Activated CD4-positive, CD25-positive, alpha-beta regulatory T cell treated with anti-CD3 and anti-CD28 coated beads, Interleukin-2, amount 50 U/mL, for 72 hours (primary cell): ENCODE results near the gene PLCB3.
A peak's percentile ranks its signal among the peaks of the same experiment; 100 is the strongest.

ENCODE experiments used
- DNase-seq: peaks from one replicate; pipeline ENCODE4 v3.0.0; 2021

The PLCB3 gene

DNA sequence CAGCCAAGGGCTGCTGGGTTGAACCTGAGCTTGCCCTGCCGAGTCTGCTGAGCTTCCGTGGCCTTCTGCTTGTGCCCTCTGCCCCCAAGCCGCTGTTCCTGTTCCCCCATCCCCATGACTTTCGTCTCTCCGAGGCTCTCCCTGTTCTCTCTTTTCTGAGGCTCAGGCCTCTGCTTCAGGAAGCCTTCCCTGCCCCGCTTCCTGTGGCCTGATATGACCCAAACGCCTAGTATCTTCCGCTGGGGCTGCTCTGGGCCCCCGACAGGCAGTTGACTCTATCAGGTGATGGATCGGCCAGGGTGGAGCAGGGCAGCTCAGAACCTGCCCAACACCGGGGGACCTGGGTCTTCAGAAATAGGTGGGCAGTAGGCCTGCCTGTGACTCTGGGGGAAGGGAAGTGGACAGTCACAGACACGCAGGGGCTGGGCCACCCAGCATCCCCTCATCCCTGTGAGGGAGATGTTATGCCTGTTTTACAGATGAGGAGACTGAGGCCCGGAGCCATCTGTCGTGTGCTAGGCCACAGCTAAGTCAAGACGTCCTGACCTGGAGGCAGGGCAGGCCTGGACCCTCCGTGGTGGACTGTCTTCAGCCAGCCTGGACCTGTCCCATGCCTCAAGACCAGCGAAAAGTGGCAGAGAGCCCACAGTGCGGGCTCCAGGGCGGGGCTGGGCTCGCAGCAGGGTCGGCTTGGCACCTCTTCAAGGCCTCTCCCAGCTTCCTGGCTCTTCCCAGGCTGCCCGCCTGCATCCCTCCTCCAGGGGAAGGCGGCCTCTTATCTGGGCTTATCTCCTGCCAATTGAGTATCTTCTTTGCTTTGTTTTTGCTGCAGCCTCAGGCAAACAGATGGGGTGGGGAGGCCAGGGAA lies 16.9 kb downstream of the PLCB3 start:
- no peak for DNase-seq

DNA sequence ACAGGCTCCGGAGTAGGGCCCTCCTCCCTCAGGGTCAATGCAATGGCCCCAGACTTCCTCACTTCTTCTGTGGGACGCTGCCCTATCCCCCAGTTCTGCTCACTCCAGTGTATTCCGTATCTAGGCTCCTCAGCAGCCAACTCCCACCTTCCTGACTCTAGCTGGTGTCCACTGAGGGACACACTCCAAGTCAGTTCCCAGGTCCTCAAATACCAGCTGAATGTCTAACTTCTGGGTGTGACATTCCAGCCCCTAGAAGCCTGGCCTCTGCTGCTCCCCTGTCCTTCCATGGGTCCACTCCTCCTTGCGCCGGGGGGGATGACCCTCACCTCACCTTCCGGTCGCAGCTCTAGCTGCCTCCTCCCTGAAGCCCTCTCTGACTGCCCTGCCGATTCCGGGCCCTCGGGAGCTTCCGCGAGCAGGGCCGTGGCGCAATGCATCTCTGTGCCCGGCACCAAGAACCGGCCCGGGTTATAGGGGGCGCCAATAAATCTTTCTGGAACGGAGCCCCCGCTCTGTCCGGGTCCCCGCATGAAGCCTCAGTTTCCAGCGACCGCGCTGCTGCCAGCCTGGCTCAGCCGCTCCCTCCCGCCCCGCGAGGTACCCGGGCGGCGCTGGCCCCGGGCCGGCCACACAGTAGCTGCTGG lies 17.7 kb downstream of the PLCB3 start:
- DNase-seq = peak; percentile 66

DNA sequence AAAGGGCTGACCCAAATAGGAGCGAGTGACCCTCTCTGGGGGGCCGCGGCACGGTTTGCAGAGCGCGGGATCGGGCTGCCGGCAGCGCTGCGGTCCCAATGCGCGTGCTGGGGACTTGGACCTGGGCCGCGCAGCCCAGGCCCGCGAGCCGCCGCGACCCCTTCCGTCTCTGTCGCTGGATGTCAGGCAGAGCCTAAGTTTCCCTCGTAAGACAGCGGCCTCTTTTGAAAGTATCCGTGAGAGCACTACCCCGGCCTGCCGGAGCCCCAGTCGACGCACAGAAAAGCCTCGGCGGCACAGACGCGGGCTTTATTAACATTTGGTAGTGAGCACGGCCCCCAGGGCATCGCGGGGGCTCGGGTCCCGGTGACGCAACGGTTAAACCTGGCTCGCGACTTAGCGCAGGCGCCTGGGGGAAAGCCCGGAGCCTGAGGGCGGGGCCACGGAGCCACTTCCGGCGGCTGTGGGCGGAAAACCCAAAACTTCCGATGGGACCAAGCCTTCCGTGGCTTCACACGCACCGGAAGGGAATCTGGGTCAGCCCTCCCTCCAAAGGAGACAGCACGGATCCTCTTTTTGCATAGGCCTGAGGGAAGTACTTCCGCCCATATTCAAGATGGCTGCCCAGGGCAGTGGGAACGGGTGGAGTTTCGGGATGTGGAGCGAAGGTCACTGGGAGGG lies 18.4 kb downstream of the PLCB3 start:
- DNase-seq = peak; percentile 95

DNA sequence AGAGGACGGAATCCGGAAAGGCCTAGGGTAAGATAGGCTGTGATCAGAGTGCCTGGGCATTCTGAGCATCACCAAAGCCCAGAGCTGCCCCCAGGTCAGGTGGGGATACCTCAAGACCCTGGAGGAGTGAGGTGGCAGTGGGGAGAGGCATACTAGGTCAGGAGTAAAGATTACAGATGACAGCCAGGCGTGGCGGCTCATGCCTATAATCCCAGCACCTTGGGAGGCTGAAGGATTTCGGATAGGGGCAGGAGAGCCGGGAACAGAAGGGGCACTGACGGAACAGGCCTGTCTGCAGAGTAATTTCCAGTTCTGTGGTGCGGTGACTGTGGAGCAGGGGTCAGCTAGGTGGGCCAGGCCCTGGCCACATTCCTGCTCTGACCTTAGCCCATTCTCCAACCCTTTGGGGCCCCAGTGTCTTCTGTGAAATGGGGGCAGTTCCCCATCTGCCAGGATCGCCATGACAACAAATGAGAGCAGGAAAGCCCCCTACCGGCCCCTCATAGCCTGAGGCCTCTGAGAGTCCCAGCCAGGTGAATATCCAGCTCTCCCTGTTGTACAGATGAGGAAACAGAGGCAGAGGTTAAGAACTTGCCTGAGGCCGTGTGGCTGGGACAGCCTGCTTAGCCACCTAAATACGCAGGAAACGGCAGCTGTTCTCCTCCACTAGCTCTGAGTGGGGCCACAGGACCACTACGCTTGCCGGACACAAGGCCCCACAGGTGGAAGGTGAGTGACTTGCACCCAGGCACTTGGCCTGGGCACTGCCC lies 23.9 kb downstream of the PLCB3 start:
- no peak for DNase-seq

DNA sequence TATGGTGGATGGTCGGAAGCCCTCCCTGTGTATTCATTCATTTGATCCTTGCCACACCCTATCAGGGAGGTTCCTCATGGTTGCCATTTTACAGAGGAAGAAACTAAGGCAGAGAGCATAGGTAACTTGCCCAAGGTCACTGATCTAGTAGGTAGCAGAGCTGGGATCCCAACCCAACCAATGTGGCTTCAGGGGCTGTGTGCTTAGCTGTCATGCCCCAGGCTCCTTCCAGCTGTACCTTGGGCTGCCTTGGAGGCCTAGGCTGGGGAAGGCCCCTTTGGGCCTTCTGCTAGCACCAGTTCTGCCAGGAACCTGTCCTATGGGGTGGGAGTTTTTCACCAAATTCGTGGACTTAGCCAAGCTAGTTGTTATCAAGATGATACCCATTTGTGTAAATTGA lies 24.5 kb downstream of the PLCB3 start:
- DNase-seq = no peak

DNA sequence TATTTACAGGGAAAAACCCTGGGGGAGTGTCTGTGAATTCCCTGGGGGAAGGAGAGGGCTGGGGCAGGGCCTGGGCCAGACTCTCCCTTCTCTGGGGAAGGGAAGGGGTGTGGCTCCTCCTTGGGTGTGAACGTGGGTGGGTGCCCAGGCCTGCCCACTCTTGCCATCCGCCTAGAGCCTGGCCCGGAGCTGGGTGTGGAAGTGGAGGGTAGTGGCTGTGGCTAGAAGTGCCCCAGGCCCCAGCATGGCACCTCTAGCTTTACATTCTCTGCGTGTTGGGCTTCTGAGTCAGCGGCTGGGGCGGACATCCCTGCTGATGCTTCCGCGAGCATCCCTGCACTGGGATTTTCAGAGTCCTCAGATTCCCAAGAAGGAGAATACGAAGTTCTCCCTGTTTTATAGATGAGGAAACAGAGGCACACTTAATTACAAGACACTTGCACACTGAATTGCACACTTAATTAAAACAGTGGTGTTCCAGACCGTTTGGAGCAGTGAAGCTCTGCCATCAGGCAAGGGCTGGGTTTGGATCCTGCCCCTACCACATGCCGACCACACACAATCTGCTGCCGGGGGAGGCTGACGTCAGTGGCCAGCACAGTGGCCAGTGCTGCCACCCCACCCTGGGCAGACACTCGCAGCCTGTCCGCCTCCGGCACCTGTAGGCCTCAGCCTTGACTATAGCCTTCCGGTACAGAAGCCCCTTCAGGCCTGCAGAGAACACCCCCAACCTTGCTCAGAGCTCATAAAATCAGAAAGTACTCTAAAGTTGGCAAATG lies 25.5 kb downstream of the PLCB3 start:
- no peak for DNase-seq

DNA sequence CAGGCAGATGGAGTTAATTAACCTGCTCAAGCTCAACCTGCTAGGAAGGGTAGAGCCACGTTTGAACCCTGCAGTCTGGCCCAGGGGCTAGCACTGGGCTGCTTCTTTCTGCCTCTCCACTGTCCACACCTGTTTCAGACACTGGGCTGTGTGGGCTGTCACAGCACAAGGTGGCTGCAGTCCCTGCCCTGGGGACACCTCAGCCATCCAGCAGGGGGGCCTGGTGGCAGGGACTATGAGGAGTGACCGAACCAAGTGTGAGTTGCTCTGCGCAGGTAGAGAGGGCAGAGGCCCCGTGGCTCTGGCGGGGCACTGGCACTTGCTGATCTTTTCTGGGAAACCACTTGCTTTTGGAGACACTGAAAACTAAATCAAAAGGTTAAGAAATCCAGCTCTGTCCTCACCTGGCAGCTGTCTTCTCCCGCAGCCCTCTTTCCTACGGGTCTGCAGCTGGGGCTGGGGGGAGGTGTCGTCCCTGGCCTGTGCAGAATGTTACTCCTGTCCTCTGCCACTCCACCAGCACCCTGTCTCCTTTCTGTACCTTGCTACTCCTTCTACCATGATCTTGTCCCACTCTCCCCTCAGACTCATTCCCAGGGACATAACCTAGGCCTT lies 27.4 kb downstream of the PLCB3 start:
- no peak for DNase-seq

DNA sequence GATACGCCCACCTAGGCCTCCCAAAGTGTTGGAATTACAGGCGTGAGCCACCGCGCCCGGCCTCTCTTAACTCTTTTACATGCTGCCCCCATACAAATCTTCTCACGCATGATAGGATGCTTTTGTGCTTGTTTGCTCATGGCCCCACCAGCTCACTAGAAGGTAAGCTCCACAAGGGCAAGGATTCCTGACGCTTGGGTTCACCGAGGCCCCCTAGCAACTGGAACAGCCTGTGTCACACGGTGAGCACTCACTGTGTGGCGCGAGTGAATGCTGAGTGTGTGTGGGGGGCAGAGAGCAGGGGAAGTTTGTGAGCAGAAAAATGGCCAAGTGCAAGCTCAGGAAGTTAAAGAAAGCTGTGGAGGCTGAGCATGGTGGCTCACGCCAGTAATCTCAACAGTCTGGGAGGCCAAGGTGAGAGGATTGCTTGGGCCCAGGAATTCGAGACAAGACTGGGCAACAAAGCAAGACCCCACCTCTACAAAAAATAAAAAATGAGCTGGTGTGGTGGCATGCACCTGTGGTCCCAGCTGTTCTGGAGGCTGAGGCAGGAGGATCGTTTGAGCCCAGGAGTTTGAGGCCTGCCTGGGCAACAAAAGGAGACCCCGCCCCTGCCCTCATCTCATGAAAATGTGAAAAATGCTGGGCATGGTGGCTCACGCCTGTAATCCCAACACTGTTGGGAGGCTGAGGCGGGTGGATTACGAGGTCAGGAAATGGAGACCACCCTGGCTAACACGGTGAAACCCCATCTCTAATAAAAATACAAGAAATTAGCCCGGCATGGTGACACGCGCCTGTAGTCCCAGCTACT lies 30.8 kb downstream of the PLCB3 start:
- no peak for DNase-seq

DNA sequence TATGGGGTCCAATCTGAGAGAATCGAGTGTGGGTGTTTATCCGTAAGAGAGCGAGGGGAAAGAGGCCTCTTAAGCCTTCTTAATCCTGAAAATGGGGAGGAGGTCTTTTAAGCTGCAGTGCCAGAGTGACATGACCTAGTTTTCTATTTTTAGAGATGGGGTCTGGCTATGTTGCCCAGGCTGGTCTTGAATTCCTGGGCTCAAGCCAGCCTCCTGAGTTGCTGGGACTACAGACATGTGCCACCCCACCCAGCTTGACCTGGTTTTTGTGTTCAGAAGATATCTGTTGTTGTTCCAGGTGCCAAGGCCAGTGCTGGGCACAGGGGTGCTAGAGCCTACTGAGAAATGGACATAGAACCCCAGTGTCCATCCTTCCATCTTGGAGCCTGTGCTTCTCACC lies 31.8 kb downstream of the PLCB3 start:
- no peak for DNase-seq

DNA sequence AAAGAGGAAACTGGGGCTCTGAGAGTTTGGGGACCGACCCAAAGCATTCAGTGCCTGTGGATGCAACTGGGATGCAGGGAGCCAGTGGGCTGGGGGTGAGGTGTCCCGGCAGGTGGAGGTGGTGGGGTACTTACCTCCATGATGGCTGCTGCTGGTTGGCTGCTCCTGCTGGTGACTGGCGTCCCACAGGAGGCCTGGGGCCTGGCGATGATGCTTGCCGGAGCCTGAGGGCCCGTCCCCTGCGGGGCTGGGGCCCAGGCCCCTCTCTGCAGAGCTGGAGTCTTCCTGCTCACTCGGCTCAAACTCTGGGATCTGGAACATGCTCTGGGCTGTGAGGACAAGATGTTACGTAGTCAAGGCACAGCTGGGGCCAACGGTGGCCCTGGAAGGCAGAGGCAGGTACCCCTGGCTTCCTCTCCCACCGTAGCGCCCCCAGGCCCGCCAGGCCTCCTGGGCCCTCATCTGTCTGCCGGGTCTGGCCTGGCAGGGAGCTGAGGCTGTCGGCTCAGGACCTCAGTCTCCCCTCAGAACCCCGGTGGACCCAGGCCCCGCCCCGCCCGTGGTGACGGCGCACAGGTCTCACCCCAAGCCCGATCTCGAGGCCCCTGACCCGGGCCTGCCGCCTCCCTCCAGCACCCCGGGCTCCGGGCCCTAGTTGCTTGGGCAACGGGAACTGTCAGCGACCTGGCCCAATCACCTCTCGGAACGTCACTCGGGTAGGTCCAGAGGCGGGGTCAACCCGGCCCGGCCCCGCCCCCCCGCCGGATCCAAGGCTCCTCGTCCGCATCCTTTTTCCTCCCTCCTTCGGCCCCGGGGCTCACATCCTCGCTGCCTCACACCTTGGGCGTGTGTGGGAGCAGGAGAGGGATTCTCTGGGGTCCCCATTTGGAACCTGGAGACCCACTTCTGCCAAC lies 33.0 kb downstream of the PLCB3 start, which contains the start of gene BAD:
Gene BAD (minus strand): TSS at position 618 of the 914 bp plus-strand sequence. CDS start 297 bp downstream, at position 321.
- DNase-seq = peak; percentile 85

DNA sequence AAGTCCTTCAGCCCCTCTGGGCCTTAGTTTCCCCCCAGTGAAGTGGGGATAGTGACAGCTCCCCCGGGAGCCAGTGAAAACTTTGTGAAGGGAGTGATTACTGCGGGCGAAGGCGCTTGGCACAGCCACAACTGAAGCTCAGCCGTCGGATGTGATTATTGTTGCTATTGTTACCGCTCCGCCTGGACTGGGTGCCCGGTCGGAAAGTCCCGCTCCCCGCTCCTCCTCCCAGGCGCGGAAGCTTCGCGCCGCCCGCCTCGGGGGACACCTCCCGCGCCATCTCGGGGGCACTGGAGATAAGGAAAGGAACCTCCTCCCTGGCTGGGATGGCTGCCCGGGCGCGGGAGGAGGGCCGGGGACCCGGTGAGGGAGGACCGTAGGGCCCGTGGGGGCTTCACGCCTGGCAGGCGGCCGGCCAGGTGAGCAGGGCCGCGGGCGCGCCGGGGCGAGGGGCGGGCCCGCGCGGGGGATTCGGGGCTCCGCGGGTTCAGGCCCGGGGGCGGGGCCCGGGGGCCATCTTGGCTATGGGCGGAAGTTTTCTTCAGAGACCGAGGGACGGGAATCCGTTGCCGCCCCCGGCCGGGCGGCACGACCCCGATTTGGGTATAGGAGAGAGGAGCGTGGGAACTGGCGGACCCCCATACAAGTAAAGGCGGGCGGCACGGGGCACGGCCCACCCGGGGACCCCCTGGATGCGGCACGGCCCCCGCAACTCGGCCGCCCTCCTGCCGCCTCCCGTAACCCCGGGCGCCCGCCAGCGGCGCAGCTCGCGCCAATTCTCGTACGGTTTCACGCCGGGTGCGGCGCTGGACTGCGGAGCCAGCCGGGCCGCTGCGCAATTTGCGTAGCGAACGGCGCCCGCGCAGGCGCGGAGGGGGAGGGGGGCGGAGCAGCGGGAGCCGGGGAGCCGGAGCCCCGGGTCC lies 33.9 kb downstream of the PLCB3 start, which contains the start of gene GPR137:
Gene GPR137 (plus strand): TSS at position 887 of the 923 bp plus-strand sequence. CDS start 677 bp downstream, outside the sequence.
- peak; percentile 99 for DNase-seq

DNA sequence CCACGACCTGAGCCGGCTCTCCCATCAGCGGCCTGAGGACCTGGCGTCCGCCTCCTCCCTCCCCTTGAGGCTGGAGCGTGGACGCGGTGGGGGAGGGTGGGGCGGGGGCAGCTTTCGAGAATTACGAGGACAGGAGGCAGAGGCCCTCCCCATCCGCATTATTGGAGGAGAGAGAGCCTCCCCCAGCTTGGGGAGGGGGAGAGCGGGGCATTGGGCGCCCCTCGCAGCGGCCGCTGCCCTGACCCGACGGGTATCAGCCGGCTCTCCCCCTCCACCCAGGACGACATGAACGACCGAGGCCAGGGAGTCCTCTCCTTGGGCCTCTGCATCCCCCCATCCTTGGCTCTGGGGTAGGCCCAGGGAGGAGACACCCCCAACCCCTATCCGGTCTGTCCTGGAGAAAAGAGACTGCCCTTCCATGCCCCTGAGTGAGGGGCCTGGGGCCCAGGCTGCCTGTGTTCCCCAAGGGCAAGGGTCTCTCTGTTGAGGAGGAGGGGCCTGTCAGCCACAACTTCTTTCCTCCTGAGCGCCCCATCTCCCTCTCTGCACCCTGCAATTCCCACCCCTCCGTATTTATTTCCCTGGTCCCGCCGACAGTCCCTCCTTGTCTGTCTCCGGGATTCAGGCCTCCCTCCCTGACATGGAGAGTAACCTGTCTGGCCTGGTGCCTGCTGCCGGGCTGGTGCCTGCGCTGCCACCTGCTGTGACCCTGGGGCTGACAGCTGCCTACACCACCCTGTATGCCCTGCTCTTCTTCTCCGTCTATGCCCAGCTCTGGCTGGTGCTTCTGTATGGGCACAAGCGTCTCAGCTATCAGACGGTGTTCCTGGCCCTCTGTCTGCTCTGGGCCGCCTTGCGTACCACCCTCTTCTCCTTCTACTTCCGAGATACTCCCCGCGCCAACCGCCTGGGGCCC lies 34.8 kb downstream of the PLCB3 start:
- DNase-seq = peak; percentile 48

DNA sequence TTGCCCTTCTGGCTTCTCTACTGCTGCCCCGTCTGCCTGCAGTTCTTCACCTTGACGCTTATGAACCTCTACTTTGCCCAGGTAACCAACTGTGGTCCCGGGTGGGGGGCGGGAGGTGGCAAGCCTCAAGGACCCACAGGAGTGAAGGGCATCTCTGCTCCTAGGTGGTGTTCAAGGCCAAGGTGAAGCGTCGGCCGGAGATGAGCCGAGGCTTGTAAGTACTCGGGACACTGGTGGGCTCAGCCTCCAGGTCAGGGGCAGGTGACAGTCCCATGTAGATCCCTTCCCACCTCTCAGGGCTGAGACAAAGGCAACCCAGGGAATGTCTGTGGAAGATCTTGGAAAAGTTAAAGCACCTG lies 35.5 kb downstream of the PLCB3 start:
- no peak for DNase-seq

DNA sequence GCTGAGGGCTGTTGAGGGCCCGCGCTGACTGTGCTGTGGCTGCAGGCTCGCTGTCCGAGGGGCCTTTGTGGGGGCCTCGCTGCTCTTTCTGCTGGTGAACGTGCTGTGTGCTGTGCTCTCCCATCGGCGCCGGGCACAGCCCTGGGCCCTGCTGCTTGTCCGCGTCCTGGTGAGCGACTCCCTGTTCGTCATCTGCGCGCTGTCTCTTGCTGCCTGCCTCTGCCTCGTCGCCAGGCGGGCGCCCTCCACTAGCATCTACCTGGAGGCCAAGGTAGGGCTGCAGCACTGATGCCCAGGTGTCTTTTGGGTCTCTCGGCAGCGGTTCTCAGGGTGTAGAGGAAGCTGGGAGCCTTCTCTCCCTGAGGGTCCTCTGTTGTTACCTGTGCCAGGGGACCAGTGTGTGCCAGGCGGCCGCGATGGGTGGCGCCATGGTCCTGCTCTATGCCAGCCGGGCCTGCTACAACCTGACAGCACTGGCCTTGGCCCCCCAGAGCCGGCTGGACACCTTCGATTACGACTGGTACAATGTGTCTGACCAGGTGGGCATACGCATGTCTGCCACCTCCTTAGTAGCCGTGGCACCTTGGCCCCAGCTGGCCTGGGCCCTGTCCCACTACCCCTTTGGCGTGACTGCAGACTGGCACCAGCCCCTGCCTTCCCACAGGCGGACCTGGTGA lies 36.5 kb downstream of the PLCB3 start:
- DNase-seq = no peak

DNA sequence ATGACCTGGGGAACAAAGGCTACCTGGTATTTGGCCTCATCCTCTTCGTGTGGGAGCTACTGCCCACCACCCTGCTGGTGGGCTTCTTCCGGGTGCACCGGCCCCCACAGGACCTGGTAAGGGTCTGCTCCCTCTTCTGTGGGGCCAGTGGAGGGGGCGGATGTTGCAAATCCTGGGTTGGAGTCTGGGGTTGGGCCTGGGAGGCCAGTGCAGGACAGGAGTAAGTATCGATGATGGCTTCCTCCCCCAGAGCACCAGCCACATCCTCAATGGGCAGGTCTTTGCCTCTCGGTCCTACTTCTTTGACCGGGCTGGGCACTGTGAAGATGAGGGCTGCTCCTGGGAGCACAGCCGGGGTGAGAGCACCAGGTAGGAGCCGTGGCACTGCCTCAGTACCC lies 37.0 kb downstream of the PLCB3 start:
- DNase-seq = no peak

DNA sequence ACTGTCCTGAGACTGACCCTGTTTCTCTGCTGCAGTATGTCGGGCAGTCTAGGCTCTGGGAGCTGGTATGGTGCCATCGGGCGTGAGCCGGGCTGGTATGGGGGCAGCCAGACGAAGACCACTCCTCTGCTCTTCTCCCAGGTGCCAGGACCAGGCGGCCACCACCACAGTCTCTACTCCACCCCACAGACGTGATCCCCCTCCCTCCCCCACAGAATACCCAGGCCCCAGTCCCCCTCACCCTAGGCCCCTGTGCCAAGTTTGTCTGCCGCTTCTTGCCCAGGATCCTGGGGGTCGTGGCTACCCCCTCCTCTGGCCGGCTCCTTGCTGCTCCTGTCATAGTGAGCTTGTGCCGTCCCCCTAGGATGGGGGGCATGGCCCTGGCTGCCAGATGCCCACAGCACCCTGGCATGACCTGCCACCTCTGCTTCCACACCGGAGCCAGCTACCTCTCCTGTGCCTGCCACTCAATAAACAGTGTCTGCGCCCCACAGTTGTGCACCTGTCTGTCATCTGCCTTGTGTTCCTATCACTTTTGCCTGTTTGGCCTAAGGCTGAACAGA lies 37.8 kb downstream of the PLCB3 start:
- no peak for DNase-seq
